C1 segment of cervical spinal cord (tissue), 14 donors: ENCODE results near the gene C22orf15.

Experiments
- DNase-seq, 14 donors: peaks; one replicate each; lab custom pipeline; 2025; lab: John Stamatoyannopoulos, UW

C22orf15 gene

GRCh38 chr22:23772649-23773473 is 10.1 kb downstream of the C22orf15 start, which contains the start of gene MMP11:
TSS of gene MMP11 (plus strand) at chr22:23772849. CDS start at chr22:23772871, 22 bp downstream.
- DNase-seq = peak in 3 of 14 donors; percentile 15 to 41 (median 24)

DNA sequence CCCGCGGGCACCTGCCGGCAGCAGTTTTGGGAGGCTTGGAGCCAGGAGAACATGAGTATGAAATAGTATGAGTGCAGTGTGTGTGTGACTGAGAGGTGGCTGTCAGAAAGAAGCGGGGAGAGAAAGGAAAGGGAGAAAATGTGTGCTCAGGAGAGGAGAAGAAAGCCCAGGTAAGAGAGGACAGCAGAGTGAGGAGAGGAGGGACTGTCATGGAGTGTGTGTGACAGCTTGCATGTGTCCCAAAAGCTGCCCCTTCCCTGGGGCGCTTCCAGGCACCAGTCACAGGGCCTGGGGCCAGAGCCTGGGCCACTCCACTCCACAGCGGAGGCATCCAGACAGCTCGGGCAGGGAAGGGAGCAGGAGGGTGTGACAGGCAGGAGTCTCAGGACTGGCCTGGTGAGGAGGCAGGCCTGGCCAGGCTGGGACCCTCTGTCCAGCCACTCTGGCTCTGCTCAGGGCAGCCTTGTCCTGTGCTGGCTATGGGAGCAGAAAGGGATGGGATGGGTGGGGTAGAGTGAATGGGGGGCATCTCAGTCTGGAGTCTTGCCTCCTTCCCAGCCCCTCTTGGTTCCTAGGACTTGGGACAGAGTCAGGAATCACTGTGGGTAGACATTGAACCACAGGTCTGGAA is 10.8 kb downstream of the C22orf15 start:
- DNase-seq = peak in 1 of 14 donors; percentile 37

- DNase-seq = no peak
Observed at GRCh38 chr22:23774114-23774921, 11.5 kb downstream of the C22orf15 start.

DNA sequence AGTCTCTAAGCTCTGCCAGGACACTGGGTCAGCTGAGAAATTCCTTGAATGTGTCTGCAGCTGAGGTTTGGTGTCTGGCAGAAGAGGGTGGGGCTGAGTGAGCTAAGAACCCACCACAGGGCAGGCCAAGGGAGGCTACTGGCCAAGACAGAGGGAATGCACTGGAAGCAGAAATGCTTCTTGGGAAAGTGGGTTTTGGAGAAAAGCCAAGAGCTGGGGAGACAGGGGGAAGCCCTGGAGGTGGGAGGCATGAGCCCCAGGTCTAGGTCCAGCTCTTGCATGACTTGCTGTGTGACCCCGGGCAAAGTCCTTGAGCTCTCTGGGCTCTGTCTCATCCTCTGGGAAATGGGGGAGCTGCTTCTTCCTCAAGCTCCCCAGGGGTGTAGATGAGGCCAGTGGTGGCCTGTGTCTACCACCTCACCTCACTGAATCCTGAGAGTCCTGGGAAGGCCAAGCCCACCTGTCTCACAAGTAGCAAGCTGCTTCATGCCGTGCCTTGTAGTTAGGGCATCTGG is 12.2 kb downstream of the C22orf15 start:
- no peak for DNase-seq

- DNase-seq = no peak
Observed at GRCh38 chr22:23775779-23776375, 13.1 kb downstream of the C22orf15 start.

GRCh38 chr22:23777776-23778576 is 15.2 kb downstream of the C22orf15 start:
- DNase-seq = no peak

DNA sequence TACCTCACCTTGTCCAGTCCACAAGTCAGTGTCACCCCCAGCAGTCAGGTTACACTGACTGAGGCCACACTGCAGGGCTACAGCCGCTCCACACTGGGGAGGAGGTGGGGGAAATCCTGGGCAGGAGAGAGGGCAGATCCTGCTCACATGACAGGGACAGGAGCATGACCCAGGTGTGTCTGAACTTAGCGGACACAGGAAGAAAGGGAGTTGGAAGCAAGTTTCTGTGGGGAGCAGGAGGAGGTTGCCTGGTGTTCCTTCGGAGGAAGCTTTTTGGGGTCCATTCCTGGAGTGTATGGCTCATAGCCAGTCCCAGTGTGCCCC is 15.7 kb downstream of the C22orf15 start:
- no peak for DNase-seq

- DNase-seq = no peak
Observed at GRCh38 chr22:23779083-23779482, 16.3 kb downstream of the C22orf15 start.

DNA sequence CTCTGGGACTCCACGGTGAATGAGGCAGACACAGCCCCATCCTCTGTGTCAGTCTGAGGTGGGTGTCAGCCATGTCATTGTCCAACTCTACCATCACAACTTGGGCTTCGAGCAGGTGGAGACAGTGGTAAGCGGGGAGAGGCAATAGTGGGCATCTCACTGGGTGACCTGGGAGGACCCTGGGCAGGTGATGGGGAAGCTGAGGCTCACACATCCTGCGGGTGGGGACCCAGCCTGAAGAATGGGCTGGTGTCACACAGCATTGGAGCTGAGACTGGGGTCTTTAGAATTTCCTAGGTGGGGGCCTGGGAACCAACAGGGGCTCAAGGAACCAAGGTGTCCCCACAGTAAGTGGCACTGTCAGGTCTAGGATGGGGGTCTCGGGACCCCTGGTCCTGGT is 16.9 kb downstream of the C22orf15 start:
- no peak for DNase-seq

GRCh38 chr22:23780146-23780748 is 17.5 kb downstream of the C22orf15 start:
- no peak for DNase-seq

DNA sequence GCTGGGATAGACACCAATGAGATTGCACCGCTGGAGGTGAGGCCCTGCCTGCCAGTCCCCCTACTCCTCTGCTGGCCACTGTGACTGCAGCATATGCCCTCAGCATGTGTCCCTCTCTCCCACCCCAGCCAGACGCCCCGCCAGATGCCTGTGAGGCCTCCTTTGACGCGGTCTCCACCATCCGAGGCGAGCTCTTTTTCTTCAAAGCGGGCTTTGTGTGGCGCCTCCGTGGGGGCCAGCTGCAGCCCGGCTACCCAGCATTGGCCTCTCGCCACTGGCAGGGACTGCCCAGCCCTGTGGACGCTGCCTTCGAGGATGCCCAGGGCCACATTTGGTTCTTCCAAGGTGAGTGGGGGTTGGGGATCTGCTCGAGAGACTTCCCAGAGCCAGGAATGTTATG is 18.3 kb downstream of the C22orf15 start:
- DNase-seq = peak in 12 of 14 donors; percentile 41 to 86 (median 74)

- DNase-seq = peak in 2 of 14 donors; percentile 10 to 63
Observed at GRCh38 chr22:23781511-23782183, 18.9 kb downstream of the C22orf15 start.

GRCh38 chr22:23782252-23782651 is 19.5 kb downstream of the C22orf15 start:
- no peak for DNase-seq

- no peak for DNase-seq
Observed at GRCh38 chr22:23782703-23783102, 19.9 kb downstream of the C22orf15 start.

GRCh38 chr22:23783265-23784150 is 20.7 kb downstream of the C22orf15 start:
- DNase-seq = no peak

- DNase-seq = no peak
Observed at GRCh38 chr22:23784215-23784732, 21.5 kb downstream of the C22orf15 start.

DNA sequence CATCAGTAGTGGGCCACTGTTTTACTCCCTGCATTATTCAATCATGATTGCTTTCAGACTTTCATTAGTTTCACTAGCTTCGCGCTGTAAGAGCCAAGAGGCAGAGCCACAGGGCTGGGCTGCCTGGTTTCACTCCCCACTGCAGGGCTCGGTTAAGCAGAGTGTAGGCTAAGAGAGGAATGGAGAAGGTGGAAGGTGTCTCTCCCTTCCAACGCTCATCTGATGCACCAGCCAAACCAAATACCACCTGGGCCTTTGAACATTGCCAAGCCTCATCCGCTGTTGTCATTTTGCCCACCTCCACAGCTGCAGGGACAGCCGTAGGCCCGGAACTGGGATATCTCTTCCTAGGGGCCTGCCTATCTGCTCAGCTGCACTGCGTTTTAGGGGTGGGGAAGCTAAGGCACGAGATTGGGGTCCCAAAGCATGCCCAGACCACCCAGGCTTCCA is 23.5 kb downstream of the C22orf15 start:
- DNase-seq = no peak
